WTC11 (cell line): ENCODE measurements around the gene RAD50.

Source experiments
- CBFB ChIP-seq: sonication (generic); formaldehyde crosslinking; IDR thresholded peaks from 2 replicates; pipeline ENCODE4 v1.8.1; 2022; ENCODE audit warnings: mild to moderate bottlenecking, low read depth, missing genetic modification reagents
- E2F1 ChIP-seq: sonication (generic); formaldehyde crosslinking; IDR thresholded peaks from 2 replicates; pipeline ENCODE4 v1.8.0; 2022; ENCODE audit warnings: mild to moderate bottlenecking, missing genetic modification reagents
- EMX1 ChIP-seq: fragments of 250-450 bp; sonication (Bioruptor Pico); IDR thresholded peaks from 2 replicates; pipeline ENCODE4 v1.8.0; 2021; ENCODE audit warnings: mild to moderate bottlenecking
- GABPB1 ChIP-seq: sonication (generic); formaldehyde crosslinking; IDR thresholded peaks from 2 replicates; pipeline ENCODE4 v1.8.1; 2023; ENCODE audit warnings: mild to moderate bottlenecking, missing genetic modification reagents
- NR1H2 ChIP-seq: sonication (generic); formaldehyde crosslinking; IDR thresholded peaks from 2 replicates; pipeline ENCODE4 v1.9.0; 2021; ENCODE audit warnings: mild to moderate bottlenecking, moderate library complexity, missing genetic modification reagents
- PRRX2 ChIP-seq: fragments of 250-450 bp; sonication (Bioruptor Pico); IDR thresholded peaks from 2 replicates; pipeline ENCODE4 v1.8.0; 2021; ENCODE audit warnings: mild to moderate bottlenecking
- SP1 ChIP-seq: sonication (generic); formaldehyde crosslinking; conservative IDR thresholded peaks from 2 replicates; pipeline ENCODE4 v1.8.1; 2022; ENCODE audit warnings: missing genetic modification reagents
- TF ChIP-seq, protein P1 (sequence below): sonication (generic); formaldehyde crosslinking; conservative IDR thresholded peaks from 2 replicates; pipeline ENCODE4 v1.8.1; 2022; ENCODE audit warnings: mild to moderate bottlenecking, missing genetic modification reagents
- TF ChIP-seq, protein P2 (sequence below): fragments of 200-600 bp; IDR thresholded peaks from 2 replicates; pipeline ENCODE4 v1.8.0; 2022; ENCODE audit warnings: antibody characterized with exemption
- TF ChIP-seq, protein P3 (sequence below): sonication (generic); formaldehyde crosslinking; IDR thresholded peaks from 2 replicates; pipeline ENCODE4 v1.8.1; 2023; ENCODE audit warnings: mild to moderate bottlenecking, missing genetic modification reagents, moderate library complexity

- TF ChIP-seq NR1H2 (CRISPR knock-in tag) (no peak), GABPB1 (CRISPR knock-in tag) (no peak), PRRX2 (CRISPR knock-in tag) (no peak), SP1 (CRISPR knock-in tag) (no peak), E2F1 (no peak), EMX1 (no peak), CBFB (CRISPR knock-in tag) (no peak)
- TF ChIP-seq, protein P1, sequence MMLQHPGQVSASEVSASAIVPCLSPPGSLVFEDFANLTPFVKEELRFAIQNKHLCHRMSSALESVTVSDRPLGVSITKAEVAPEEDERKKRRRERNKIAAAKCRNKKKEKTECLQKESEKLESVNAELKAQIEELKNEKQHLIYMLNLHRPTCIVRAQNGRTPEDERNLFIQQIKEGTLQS (CRISPR knock-in tag), result no peak
- TF ChIP-seq, protein P2, sequence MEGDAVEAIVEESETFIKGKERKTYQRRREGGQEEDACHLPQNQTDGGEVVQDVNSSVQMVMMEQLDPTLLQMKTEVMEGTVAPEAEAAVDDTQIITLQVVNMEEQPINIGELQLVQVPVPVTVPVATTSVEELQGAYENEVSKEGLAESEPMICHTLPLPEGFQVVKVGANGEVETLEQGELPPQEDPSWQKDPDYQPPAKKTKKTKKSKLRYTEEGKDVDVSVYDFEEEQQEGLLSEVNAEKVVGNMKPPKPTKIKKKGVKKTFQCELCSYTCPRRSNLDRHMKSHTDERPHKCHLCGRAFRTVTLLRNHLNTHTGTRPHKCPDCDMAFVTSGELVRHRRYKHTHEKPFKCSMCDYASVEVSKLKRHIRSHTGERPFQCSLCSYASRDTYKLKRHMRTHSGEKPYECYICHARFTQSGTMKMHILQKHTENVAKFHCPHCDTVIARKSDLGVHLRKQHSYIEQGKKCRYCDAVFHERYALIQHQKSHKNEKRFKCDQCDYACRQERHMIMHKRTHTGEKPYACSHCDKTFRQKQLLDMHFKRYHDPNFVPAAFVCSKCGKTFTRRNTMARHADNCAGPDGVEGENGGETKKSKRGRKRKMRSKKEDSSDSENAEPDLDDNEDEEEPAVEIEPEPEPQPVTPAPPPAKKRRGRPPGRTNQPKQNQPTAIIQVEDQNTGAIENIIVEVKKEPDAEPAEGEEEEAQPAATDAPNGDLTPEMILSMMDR, result no peak
- TF ChIP-seq, protein P3, sequence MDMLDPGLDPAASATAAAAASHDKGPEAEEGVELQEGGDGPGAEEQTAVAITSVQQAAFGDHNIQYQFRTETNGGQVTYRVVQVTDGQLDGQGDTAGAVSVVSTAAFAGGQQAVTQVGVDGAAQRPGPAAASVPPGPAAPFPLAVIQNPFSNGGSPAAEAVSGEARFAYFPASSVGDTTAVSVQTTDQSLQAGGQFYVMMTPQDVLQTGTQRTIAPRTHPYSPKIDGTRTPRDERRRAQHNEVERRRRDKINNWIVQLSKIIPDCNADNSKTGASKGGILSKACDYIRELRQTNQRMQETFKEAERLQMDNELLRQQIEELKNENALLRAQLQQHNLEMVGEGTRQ, result no peak
Measured at GRCh38 chr5:132637241-132637640, 80.5 kb downstream of the RAD50 start.
